Naive thymus-derived CD8-positive, alpha-beta T cell (primary cell): ENCODE data around the gene TSPAN31. TPM values are rescaled to one million over a fixed set of nuclear protein-coding genes. Genes with fewer than 3 reads are reported as not detected.

Source experiments
- ATAC-seq, 2 donors: fragments of 150-1000 bp; cut with Tn5 transposase in 1 of 2; sonication (Bioruptor Pico), chemical (Tn5 transposase) in 1 of 2; 1 replicate in 1 of 2; 2 replicates in 1 of 2; pipeline ENCODE4 v1.10.0; 2021; ENCODE audit warnings: mild to moderate bottlenecking in 2 of 2, moderate library complexity in 2 of 2
- POLR2A ChIA-PET: fragments of 350-600 bp; sonication (Branson Sonifier 250); formaldehyde crosslinking; loops from one replicate; lab custom pipeline; 2021; ENCODE audit warnings: antibody characterized with exemption; lab: Charles Lee
- DNase-seq, 10 donors: peaks; one replicate each; pipeline versions ENCODE4 v3.0.0 to v3.0.0-alpha.2; 2020 to 2022
- H3K27ac Mint-ChIP-seq, 10 donors: one replicate each; pipeline ENCODE4 v1.8.0; 2020 to 2022; ENCODE audit warnings: mild to moderate bottlenecking in 10 of 10, mixed read lengths in 10 of 10, moderate library complexity in 4 of 10, inconsistent platforms in 1 of 10
- H3K27me3 Mint-ChIP-seq, 5 donors: one replicate each; pipeline ENCODE4 v1.8.0; 2021 to 2022; ENCODE audit warnings: mixed read lengths in 5 of 5
- H3K36me3 Mint-ChIP-seq, 3 donors: one replicate each; pipeline ENCODE4 v1.8.0; 2020 to 2022; ENCODE audit warnings: mixed read lengths in 3 of 3, mild to moderate bottlenecking in 2 of 3, inconsistent platforms in 1 of 3
- H3K4me1 Mint-ChIP-seq, 4 donors: one replicate each; pipeline ENCODE4 v1.8.0; 2021 to 2022; ENCODE audit warnings: mixed read lengths in 4 of 4
- H3K4me3 Mint-ChIP-seq, 10 donors: one replicate each; pipeline ENCODE4 v1.8.0; 2020 to 2022; ENCODE audit warnings: mild to moderate bottlenecking in 10 of 10, mixed read lengths in 10 of 10, moderate library complexity in 6 of 10, inconsistent platforms in 1 of 10
- H3K9me3 Mint-ChIP-seq, 9 donors: one replicate each; pipeline ENCODE4 v1.8.0; 2020 to 2022; ENCODE audit warnings: mixed read lengths in 9 of 9, mild to moderate bottlenecking in 3 of 9, inconsistent platforms in 1 of 9, moderate library complexity in 1 of 9
- polyA plus RNA-seq, 3 donors: library from polyadenylated mRNA; unstranded; fragments of 300-500 nt; fragmentation: Illumina TruSeq; gene quantifications; one replicate each; pipeline ENCODE4 v1.2.3, GENCODE V29; 2021
- total RNA-seq, 8 experiments: library from RNA in 2 of 8; stranded (reverse) in 2 of 8; gene quantifications; one replicate each; pipeline ENCODE4 v1.2.3 and lab custom pipeline; 2021 to 2026

The TSPAN31 gene
- total and polyA plus RNA-seq, 5 experiments from 2014 or later: 22.5 to 53.3 (median 42.2) TPM

DNA sequence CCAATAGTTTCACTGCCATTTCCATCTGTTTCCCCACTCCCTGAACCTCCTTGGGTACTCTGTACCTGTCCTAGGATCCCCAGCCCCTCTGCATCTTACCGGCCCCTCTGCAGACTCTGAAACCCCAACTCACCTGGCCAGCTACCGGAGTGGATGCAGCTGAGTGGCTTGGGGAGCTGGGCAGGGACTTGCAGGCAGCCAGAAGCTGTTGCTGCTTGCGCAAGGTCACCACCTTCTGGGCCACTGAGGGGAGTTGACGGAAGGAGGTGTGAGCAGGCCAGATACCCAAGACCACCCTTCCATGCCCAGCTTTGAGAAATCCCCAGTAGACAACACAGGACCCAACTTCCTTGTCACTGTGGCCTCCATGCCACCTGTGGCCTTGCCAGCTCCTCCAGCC lies 12.6 kb upstream of the TSPAN31 start:
- no peak overlapping the region for H3K4me3 Mint-ChIP-seq
- ATAC-seq (no peak), DNase-seq (no peak)
- no peaks in the 10 kb centered on the region for H3K9me3 Mint-ChIP-seq
- no peaks in the 10 kb centered on the region for H3K27me3 Mint-ChIP-seq
- H3K4me1 Mint-ChIP-seq: peaks cover 11 to 32% (median 22%) of the 10 kb centered on the region in 4 donors
- POLR2A ChIA-PET: interaction anchor here (1.2 kb wide), 1 partner anchor 9 kb away, joined by 4 read pairs; no protein-coding TSS in a partner anchor
- peaks cover 0 to 93% (median 11%) of the 10 kb centered on the region in 3 donors for H3K36me3 Mint-ChIP-seq
- peak overlapping the region in 6 of 10 donors; percentile 29 to 78 (median 62) for H3K27ac Mint-ChIP-seq

DNA sequence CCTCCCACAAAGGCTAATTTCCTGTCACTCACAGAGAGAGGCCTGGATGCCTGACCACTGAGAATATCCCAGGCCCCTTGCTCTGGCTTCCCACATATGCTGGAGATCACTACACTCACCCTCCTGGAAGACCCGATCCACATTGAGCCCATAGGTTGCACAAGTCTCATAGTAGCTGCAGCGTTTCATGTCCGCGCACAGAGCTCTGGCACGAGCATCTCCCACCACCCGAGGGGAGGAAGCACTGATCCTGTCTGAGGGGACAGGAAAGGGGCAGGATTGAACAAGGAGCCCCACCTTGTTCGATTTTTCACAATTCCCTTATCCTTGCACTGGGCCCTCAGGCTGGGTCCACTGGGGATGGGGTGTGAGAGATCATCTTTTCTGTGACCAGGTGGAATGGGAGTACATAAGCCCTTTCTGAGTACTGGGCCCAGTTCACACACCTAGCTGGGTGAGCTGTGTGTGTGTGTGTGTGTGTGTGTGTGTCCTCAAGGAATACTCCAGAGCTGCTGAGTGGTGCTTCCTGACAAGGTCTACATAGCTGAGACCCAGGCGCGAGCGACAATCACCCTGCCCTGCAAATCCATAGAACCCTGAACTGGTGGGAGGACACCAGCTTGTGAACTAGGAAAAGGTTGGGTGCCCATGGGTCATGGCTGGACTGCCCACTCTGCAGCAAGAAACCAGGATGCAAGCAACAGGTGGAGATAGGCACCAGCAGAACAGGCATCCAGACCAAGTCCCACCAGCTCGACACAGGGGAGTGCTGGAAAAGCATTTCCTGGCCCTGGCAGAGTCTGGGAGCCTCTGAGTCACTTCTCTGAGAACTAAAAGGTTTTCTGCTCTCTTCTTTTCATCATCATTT lies 11.9 kb upstream of the TSPAN31 start:
- Mint-ChIP-seq H3K27me3 (no peaks in the 10 kb centered on the region), H3K9me3 (no peaks in the 10 kb centered on the region), H3K4me1 (peaks cover 11 to 32% (median 22%) of the 10 kb centered on the region in 4 donors), H3K36me3 (peaks cover 0 to 88% (median 8%) of the 10 kb centered on the region in 3 donors), H3K4me3 (no peak overlapping the region), H3K27ac (peak overlapping the region in 7 of 10 donors; percentile 46 to 75 (median 66))
- POLR2A ChIA-PET: interaction anchor here (1.0 to 1.2 kb wide), 3 partner anchors 8 to 19 kb away, joined by 3 to 4 read pairs (median 4); partner anchors contain the start of gene CDK4
- ATAC-seq (no peak), DNase-seq (no peak)

DNA sequence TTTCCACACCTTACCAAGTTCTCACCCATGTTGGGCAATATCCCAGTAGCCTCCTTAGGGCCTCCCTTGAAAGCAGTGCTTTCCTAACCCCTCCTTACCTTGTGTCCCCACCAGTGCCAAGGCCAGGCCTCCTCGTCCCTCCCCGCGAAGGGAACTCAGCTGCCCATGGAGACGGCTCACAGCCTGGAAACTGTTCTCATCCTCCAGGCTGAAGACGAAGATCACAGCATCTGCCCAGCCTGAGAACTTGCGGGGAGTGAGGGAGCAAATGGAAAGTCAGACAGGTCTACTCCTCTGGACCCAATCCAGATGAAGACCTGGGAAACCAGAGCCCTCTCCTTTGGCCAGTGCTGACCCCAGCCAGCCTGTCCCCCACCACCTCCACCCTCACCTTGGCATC lies 10.9 kb upstream of the TSPAN31 start:
- POLR2A ChIA-PET: interaction anchor here (1.1 kb wide), 1 partner anchor 18 kb away, joined by 4 read pairs; the partner anchor contains the start of gene CDK4
- DNase-seq: no peak
- H3K36me3 Mint-ChIP-seq: peaks cover 0 to 80% (median 7%) of the 10 kb centered on the region in 3 donors
- H3K4me1 Mint-ChIP-seq: peaks cover 12 to 33% (median 19%) of the 10 kb centered on the region in 4 donors
- ATAC-seq: no peak
- H3K27me3 Mint-ChIP-seq: no peaks in the 10 kb centered on the region
- H3K4me3 Mint-ChIP-seq: no peak overlapping the region
- no peaks in the 10 kb centered on the region for H3K9me3 Mint-ChIP-seq
- peak overlapping the region in 3 of 10 donors; percentile 27 to 80 (median 79) for H3K27ac Mint-ChIP-seq

DNA sequence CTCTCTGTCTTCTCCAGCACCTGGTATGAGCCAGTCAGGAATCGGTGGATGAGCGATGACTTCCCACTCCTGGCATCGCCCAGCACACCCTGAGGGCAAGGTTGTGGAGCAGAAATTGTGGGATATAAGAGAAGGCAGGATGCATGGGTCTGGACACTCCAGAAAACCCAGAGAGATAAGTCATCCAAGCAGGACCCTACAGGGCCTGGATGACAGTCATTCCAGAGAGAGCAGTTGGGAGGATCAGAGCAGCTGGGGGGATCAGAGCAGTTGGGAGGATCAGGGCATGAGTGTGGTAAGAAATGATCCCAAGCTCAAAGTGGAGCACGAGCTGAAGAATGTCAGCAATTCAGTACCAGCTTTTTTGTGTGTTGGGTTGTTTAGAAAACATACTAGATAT lies 10.2 kb upstream of the TSPAN31 start:
- Mint-ChIP-seq H3K4me1 (peaks cover 19 to 40% (median 25%) of the 10 kb centered on the region in 4 donors), H3K9me3 (no peaks in the 10 kb centered on the region), H3K36me3 (peaks cover 0 to 82% (median 10%) of the 10 kb centered on the region in 3 donors), H3K27ac (peak overlapping the region in 9 of 10 donors; percentile 5 to 87 (median 69)), H3K4me3 (peak overlapping the region in 1 of 10 donors; percentile 56), H3K27me3 (no peaks in the 10 kb centered on the region)
- DNase-seq (no peak), ATAC-seq (no peak)
- POLR2A ChIA-PET: interaction anchor here (1.4 kb wide), 1 partner anchor 41 kb away, joined by 3 read pairs; the partner anchor contains the start of gene OS9

DNA sequence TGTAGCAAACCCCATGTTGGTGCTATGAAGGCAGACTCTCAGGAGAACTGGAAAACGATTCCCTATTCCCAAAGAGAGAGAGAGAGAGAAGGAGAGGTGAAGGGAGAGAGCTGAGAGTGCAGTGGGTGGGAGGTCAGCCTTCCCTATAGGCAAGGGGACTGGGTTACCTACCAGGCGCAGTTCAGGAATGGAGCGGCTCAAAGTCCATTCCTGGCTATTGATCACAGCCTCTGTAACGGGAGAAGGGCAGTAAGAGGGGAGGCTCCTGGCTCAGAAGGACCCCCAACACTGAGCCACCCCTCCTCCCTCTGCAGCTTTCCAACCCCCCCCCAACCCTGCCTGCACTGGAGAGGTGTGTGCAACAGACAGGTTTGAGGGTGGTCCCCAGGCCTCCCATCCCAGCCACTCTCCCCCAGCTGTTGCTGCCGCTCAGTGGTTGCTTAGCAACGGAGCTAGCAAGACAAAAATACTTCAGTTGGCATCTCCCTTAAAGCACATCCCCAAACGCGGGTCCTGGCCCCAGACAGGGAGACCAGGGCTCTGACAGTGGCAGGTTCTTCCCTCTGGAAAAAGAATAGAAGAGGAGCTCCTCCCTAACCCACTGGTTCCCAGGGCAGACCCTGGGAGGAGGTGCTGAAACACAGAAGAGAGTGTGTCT lies 9.5 kb upstream of the TSPAN31 start:
- no peaks in the 10 kb centered on the region for H3K27me3 Mint-ChIP-seq
- POLR2A ChIA-PET: interaction anchor here (0.8 to 1.4 kb wide), 2 partner anchors 9 to 41 kb away, joined by 3 read pairs; partner anchors contain the start of genes OS9 and TSPAN31
- DNase-seq: no peak

DNA sequence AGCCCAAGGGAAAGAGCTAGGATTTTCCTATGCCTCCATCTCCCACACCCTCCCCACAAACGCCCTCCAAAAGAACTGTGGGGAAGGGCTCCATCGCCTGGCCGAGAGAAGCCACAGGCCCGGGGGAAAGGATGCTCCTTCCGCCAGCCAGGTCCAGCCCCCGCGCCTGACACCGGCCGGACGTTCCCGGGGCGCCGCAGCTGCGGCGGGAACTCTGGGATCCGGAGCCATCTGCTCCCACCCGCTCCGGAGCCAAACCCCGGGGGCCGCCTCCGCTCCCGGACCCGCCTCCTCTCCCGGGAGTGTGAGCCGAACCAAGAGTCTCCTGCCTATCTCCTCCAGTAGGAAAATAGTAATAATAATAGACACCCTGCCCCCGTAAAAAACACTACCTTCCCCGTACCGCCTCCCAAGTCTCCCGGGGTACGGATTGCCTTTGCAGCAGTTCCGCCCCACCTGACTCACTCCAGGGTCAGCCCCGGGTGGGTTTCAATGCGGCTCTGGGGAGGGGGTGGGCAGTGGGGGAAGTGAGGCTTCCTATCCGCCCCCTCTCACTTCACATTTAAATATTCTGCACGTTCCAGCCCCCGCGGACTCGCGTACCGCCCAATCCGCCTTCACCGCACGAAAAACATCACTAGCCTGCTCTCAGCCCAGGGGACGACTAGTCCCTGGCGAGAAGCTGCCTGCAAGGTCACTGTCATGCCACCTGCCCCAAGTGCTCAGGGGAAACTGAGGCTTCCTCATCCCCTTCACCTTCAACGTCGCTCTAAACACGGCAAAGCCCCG lies 8.7 kb upstream of the TSPAN31 start:
- no peaks in the 10 kb centered on the region for H3K27me3 Mint-ChIP-seq
- DNase-seq: no peak
- peaks cover 0 to 70% (median 6%) of the 10 kb centered on the region in 3 donors for H3K36me3 Mint-ChIP-seq
- POLR2A ChIA-PET: interaction anchor here (0.8 to 1.0 kb wide), 2 partner anchors 8 to 12 kb away, joined by 3 to 4 read pairs; partner anchors contain the start of gene TSPAN31
- no peak for ATAC-seq
- peaks cover 27 to 52% (median 36%) of the 10 kb centered on the region in 4 donors for H3K4me1 Mint-ChIP-seq
- H3K4me3 Mint-ChIP-seq: no peak overlapping the region
- no peaks in the 10 kb centered on the region for H3K9me3 Mint-ChIP-seq
- peak overlapping the region; percentile 10 to 91 (median 80) for H3K27ac Mint-ChIP-seq

More for the DNA sequence above, 9.5 kb upstream of the TSPAN31 start:
- peaks cover 22 to 44% (median 29%) of the 10 kb centered on the region in 4 donors for H3K4me1 Mint-ChIP-seq
- no peaks in the 10 kb centered on the region for H3K9me3 Mint-ChIP-seq
- peaks cover 0 to 78% (median 10%) of the 10 kb centered on the region in 3 donors for H3K36me3 Mint-ChIP-seq
- H3K4me3 Mint-ChIP-seq: peak overlapping the region in 2 of 10 donors; percentile 39 to 56
- H3K27ac Mint-ChIP-seq: peak overlapping the region in 9 of 10 donors; percentile 5 to 87 (median 75)
- ATAC-seq: no peak

DNA sequence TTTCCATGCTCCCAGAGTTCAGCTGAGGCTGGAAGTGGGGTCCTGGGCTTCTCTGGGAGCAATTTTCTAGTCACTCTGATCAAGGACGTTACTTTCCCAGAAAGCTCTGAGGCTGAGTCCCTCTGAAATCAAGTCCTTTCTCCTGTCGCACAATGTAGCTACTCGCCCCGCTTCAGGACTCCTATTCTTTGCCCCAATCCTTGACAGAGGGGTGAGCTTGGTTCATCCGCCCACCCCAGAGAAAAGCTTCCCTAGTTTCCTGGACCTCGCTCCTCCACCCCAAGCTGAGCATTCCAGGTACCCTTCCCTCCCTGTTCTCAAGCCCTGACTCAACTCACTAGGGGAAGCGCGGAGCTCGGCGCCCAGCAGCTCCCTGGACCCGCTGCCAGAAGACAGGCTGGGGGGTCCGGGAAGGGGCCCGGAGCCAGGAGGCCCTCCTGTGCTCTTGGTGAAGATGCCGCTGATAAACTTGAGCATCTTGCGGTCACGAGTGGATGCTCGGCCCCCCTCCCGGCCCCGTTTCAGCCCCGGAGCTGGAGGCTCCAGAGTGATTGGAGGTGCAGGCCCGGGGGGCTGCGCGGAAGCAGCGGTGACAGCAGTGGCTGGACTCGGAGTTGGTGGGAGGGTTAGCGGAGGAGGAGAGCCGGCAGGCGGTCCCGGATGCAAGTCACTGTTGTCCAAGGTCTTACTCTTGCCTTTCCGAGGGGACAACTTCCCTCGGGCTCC lies 7.9 kb upstream of the TSPAN31 start:
- peaks cover 30 to 58% (median 42%) of the 10 kb centered on the region in 4 donors for H3K4me1 Mint-ChIP-seq
- POLR2A ChIA-PET: interaction anchor here (1.0 kb wide), 1 partner anchor 12 kb away, joined by 4 read pairs; no protein-coding TSS in a partner anchor
- no peak for DNase-seq
- H3K9me3 Mint-ChIP-seq: no peaks in the 10 kb centered on the region
- H3K27me3 Mint-ChIP-seq: no peaks in the 10 kb centered on the region
- peak overlapping the region in 1 of 10 donors; percentile 54 for H3K4me3 Mint-ChIP-seq
- no peak for ATAC-seq
- H3K36me3 Mint-ChIP-seq: peaks cover 0 to 62% (median 6%) of the 10 kb centered on the region in 3 donors
- peak overlapping the region; percentile 10 to 87 (median 80) for H3K27ac Mint-ChIP-seq

DNA sequence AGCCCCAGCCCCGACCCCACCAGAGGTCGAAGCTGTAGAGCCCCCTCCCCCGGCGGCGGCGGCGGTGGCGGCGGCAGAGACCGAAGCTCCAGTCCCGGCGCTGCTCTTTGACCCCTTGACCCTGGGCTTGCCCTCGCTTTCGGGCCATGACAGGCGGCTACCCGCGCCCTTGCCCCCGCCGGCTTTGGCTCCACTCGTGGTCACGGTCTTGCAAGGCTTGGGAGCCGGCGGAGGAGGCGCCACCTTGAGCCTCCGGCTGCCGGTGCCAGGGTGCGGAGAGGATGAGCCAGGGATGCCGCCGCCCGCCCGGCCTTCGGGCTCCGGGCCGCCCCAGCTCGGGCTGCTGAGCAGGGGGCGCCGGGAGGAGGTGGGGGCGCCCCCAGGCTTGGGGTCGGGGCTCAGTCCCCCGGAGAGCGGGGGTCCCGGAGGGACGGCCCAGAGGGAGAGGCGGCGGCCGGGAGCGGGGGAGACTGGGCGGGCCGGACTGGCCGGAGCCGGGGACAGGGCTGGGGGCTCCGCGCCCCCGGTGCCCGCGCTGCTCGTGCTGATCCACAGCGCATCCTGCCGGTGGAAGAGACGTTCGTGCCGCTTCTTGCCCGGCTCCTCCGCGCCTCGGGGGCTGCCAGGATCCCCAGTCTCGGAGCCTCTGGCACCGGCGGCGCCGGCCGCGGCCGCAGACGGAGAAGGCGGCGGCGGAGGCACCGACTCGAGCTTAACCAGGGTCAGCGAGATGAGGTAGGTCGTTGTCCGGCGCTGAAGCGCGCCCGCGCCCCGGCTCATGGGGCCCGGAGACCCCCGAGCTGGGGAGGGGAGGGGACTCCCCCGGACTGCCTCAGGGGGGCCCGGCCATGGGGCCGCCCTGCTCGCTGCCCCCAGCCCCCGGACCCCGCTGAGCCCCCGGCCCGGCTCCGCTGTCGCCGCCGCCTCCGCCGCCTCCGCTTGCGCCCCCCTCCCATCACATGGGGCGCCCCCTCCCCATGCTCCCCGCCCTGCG lies 7.1 kb upstream of the TSPAN31 start:
- Mint-ChIP-seq H3K4me1 (peaks cover 30 to 56% (median 48%) of the 10 kb centered on the region in 4 donors), H3K4me3 (no peak overlapping the region), H3K27ac (no peak overlapping the region), H3K27me3 (no peaks in the 10 kb centered on the region), H3K9me3 (no peaks in the 10 kb centered on the region), H3K36me3 (peaks cover 0 to 53% (median 6%) of the 10 kb centered on the region in 3 donors)
- DNase-seq (no peak), ATAC-seq (no peak)
- POLR2A ChIA-PET: interaction anchor here (0.6 to 1.3 kb wide), 3 partner anchors 13 to 267 kb away, joined by 4 to 12 read pairs (median 10); no protein-coding TSS in a partner anchor

DNA sequence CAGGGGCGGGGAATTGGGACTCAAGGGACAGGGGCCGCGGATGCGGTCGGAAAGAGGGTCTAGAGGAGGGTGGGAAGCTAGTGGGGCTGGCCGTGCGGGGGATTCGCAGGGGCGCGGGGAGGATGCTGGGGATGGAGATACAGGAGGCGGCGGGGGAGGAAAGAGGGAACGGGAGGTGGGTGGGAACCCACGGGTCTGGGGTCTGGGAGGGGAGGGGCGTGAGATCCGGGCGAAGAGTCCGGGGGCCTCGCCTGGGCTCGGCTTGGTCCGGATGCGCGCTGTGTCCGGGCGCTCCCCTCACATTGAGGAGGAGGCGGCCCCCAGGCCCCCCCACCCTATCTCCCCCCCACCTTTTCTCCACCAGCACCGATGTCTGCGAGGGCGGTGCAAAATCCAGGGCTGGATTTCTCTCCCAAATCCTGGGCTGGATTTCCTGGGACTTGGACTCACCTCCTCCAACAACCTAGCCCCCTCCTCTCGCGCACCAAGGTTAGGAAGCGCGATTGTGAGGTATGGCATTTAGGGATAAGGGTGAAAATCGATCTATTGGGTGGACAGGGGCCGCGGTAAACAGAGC lies 6.1 kb upstream of the TSPAN31 start, which contains the start of gene AGAP2:
Gene AGAP2 (minus strand): TSS at position 82 of the 577 bp plus-strand sequence. CDS start 496 bp downstream, outside the sequence.
- H3K4me1 Mint-ChIP-seq: peaks cover 30 to 55% (median 52%) of the 10 kb centered on the region in 4 donors
- POLR2A ChIA-PET: interaction anchor here (0.5 to 2.5 kb wide), 5 partner anchors 14 to 1049 kb away, joined by 3 to 16 read pairs (median 10); no protein-coding TSS in a partner anchor

More for the DNA sequence above, 6.1 kb upstream of the TSPAN31 start, which contains the start of gene AGAP2:
- Mint-ChIP-seq H3K36me3 (peaks cover 0 to 44% (median 6%) of the 10 kb centered on the region in 3 donors), H3K27me3 (no peaks in the 10 kb centered on the region), H3K9me3 (no peaks in the 10 kb centered on the region), H3K27ac (peak within 1 kb of the TSS; percentile 63 to 98 (median 93)), H3K4me3 (peak within 1 kb of the TSS; percentile 54 to 88 (median 80))
- DNase-seq: no peak
- no peak for ATAC-seq
